Suprapubic skin (tissue), 4 donors: Measurements from ENCODE around the gene UPF1. TPM values are rescaled to one million over a fixed set of nuclear protein-coding genes. Genes with fewer than 3 reads are reported as not detected.
A peak's percentile ranks its signal among the peaks of the same experiment; 100 is the strongest.

Source experiments
- DNase-seq, 2 donors: peaks; one replicate each; pipeline ENCODE4 v3.0.0-alpha.2; 2019; ENCODE audit warnings: low spot score in 2 of 2
- H3K27ac ChIP-seq: fragments of 200-600 bp; sonication (generic); one replicate; pipeline ENCODE4 v1.5.1; 2019
- H3K27me3 ChIP-seq: fragments of 200-600 bp; sonication (generic); one replicate; pipeline ENCODE4 v1.5.1; 2019
- H3K36me3 ChIP-seq: fragments of 200-600 bp; sonication (generic); one replicate; pipeline ENCODE4 v1.5.1; 2019
- H3K4me1 ChIP-seq: fragments of 200-600 bp; sonication (generic); one replicate; pipeline ENCODE4 v1.5.1; 2019
- H3K4me3 ChIP-seq: fragments of 200-600 bp; sonication (generic); one replicate; pipeline ENCODE4 v1.5.1; 2019; ENCODE audit warnings: mild to moderate bottlenecking
- H3K9me3 ChIP-seq: fragments of 200-600 bp; sonication (generic); one replicate; pipeline ENCODE4 v1.5.1; 2019
- EP300 ChIP-seq: sonication (generic); formaldehyde crosslinking; IDR thresholded peaks from one replicate; pipeline ENCODE4 v1.6.1; 2017; ENCODE audit warnings: antibody characterized with exemption
- POLR2A ChIP-seq, 2 donors: fragments of 450-650 bp; IDR thresholded peaks; one replicate each; pipeline ENCODE4 v1.6.1; 2017; ENCODE audit warnings: antibody characterized with exemption in 2 of 2, mild to moderate bottlenecking in 2 of 2, moderate library complexity in 2 of 2
- POLR2AphosphoS5 ChIP-seq, 3 donors: sonication (generic); formaldehyde crosslinking; IDR thresholded peaks; one replicate each; pipeline ENCODE4 v1.6.1; 2017; ENCODE audit warnings: antibody characterized with exemption in 3 of 3
- WGBS: methylation state at CpG from one replicate; pipeline ENCODE4 v1.1.5; 2018; 5-methylcytosine and 5-hydroxymethylcytosine counted together
- total RNA-seq, 4 donors: library from RNA; depleted of rRNA; stranded (reverse); fragments of >200 nt; gene quantifications; one replicate each; pipeline ENCODE4 v1.1.0, GENCODE V29; 2016
- TF ChIP-seq, protein P1 (sequence below), 2 donors: fragments of 200-600 bp in 1 of 2; fragments of 450-650 bp in 1 of 2; sonication (generic) in 1 of 2; IDR thresholded peaks; one replicate each; pipeline ENCODE4 v1.5.1; 2016 to 2019; ENCODE audit warnings: antibody characterized with exemption in 2 of 2, mild to moderate bottlenecking in 1 of 2, moderate library complexity in 1 of 2

The UPF1 gene
- total RNA-seq, 4 donors from 2014 or later, result 74.7 to 160 (median 99.2) TPM

DNA sequence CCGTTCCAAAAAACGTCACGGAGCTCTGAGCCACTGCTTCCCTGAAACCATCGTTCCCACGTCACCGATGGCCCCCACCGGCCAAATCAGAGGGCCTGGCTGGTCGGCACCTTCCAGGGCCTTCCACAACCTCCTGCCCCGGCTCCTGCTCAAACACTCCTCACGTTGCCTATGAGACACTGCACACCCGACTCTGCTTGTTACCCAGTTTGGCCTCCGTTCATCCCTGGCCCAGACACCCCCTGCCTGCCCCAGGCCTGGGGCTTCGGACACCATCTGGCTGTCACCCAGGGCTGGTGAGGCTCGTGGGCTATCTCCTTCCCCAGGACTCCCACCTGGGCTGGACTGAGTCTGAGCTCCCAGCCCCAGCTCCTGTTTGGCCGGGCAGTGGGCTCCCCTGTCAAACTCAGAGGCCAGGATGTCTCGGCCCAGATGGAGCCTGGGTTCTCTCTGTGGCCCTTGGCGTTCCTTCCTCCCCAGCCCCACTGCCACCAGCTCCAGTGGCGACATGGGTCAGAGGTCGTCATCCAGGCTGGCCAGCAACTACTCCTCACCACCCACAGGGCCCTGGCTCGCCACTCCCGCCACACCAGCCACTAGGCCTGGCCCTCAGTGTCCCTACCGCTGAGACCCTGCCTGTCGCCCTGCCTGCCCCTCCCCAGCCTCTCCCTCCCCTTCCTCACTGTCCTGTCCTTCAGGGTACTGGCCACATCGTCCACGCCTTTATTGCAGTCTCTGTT is 46.5 kb downstream of the UPF1 start:
- H3K27me3 ChIP-seq, result no peaks in the 10 kb centered on the region
- WGBS, result 91% methylated on average over 25 of the region's 25 CpGs
- TF ChIP-seq POLR2AphosphoS5 (IDR thresholded peaks at IDR 0.05) (no peak), EP300 (no peak), POLR2A (IDR thresholded peaks at IDR 0.05) (no peak)
- TF ChIP-seq, protein P1, sequence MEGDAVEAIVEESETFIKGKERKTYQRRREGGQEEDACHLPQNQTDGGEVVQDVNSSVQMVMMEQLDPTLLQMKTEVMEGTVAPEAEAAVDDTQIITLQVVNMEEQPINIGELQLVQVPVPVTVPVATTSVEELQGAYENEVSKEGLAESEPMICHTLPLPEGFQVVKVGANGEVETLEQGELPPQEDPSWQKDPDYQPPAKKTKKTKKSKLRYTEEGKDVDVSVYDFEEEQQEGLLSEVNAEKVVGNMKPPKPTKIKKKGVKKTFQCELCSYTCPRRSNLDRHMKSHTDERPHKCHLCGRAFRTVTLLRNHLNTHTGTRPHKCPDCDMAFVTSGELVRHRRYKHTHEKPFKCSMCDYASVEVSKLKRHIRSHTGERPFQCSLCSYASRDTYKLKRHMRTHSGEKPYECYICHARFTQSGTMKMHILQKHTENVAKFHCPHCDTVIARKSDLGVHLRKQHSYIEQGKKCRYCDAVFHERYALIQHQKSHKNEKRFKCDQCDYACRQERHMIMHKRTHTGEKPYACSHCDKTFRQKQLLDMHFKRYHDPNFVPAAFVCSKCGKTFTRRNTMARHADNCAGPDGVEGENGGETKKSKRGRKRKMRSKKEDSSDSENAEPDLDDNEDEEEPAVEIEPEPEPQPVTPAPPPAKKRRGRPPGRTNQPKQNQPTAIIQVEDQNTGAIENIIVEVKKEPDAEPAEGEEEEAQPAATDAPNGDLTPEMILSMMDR (IDR thresholded peaks at IDR 0.05), result no peak

DNA sequence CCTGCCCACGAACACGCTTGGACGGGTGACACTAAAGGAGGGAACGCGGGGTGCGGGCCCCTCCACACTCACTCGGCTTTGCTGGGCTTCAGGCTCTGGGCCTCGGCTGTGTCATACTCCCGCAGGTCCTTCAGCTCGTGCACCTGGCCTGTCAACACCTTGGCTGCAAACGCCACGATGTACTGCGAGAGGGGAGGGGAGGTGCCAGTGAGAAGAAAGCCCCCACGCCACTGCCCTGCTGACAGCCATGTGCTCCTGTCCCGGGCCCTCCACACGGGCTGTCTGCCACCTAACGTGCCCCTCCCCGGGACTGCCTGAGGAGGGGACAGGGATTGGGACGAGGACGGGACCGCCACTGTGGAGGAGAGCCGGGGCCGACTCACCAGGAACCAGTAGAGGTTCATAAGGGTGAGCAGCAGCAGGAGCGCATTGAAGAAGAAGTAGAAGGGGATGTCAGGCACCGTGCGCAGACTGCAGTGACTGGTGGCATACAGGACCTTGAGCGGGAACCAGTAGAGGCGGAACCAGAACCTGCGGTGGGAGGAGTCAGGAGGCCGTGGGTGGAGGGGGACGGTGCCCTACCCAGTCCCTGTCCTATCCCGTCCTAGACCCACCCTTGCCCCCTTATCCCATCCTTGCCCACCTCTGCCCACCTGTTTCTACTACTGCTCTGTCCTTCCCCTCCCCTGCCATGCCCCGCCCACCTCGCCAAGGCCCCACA is 47.3 kb downstream of the UPF1 start:
- no peaks in the 10 kb centered on the region for H3K9me3 ChIP-seq
- 90% methylated on average over 31 of the region's 34 CpGs for WGBS
- H3K4me1 ChIP-seq, result no peaks in the 10 kb centered on the region
- H3K4me3 ChIP-seq, result no peak overlapping the region
- H3K36me3 ChIP-seq, result no peaks in the 10 kb centered on the region
- peak; percentile 58 to 72 for DNase-seq
- TF ChIP-seq, protein P1 (IDR thresholded peaks at IDR 0.05), result no peak
- no peak for TF ChIP-seq EP300
- no peak for TF ChIP-seq POLR2AphosphoS5 (IDR thresholded peaks at IDR 0.05)
- no peaks in the 10 kb centered on the region for H3K27me3 ChIP-seq
- H3K27ac ChIP-seq, result no peak overlapping the region

More for the DNA sequence above, 46.5 kb downstream of the UPF1 start:
- no peaks in the 10 kb centered on the region for H3K9me3 ChIP-seq
- no peaks in the 10 kb centered on the region for H3K36me3 ChIP-seq
- no peaks in the 10 kb centered on the region for H3K4me1 ChIP-seq
- DNase-seq, result peak; percentile 57 to 75
- H3K27ac ChIP-seq, result no peak overlapping the region
- H3K4me3 ChIP-seq, result no peak overlapping the region

DNA sequence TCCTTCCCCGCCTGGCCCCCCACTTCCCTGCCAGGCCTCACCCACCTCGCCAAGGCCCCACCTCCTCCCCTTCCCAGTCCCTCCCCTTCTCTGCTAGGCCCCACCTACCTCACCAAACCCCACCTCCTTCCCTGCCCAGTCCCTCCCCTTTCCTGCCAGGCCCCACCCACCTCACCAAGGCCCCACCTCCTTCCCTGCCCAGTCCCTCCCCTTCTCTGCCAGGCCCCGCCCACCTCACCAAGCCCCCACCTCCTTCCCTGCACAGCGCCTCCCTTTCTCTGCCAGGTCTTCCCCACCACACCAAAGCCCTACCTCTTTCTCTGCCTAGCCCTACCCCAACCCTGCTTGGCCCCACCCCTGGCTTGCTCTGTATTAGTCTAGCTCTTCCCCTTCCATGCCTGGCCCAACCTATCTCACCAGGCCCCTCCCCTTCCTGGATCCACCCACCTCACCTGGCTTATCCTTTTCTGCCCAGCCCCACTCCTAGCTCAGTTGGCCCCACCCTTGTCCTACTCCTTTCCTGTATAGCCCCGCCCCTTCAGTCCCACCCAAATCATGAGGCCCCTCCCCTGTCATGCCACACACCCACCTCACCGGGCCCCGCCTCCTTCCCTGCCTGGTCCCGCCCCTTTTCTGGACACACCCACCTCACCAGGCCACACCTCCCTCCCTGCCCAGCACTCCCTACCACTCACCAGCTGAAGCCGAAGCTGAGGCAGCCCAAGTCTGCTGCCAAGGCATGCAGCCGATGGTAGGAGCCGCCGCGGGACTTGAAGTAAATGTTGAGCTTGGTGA is 48.0 kb downstream of the UPF1 start:
- no peaks in the 10 kb centered on the region for H3K36me3 ChIP-seq
- no peaks in the 10 kb centered on the region for H3K4me1 ChIP-seq
- WGBS, result 71% methylated on average over 13 of the region's 13 CpGs
- no peak for TF ChIP-seq POLR2A (IDR thresholded peaks at IDR 0.05)
- TF ChIP-seq, protein P1 (IDR thresholded peaks at IDR 0.05), result no peak
- TF ChIP-seq POLR2AphosphoS5 (IDR thresholded peaks at IDR 0.05), result no peak
- TF ChIP-seq EP300, result no peak
- no peaks in the 10 kb centered on the region for H3K27me3 ChIP-seq
- no peak overlapping the region for H3K27ac ChIP-seq
- no peak overlapping the region for H3K4me3 ChIP-seq
- H3K9me3 ChIP-seq, result no peaks in the 10 kb centered on the region
- peak; percentile 60 to 77 for DNase-seq

DNA sequence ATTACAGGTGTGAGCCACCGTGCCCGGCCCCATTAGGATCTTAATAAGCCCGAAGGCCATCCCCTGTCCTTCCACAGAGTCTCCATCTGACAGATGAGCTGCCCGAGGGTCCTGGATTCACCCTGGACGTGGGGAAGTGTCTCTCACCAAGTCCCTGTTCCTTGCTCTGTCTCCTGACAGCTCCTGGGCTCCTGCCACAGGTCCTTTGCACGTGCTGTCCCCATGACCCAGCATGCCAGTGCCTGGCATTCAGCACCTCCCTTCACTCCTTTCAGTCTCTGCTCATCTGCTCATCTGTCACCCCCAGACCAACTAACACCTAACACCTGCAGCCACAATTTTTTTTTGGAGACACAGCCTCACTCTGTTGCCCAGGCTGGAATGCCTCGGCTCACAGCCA is 49.7 kb downstream of the UPF1 start:
- H3K4me1 ChIP-seq, result no peaks in the 10 kb centered on the region
- H3K4me3 ChIP-seq, result no peak overlapping the region
- no peak overlapping the region for H3K27ac ChIP-seq
- DNase-seq, result no peak
- H3K27me3 ChIP-seq, result no peaks in the 10 kb centered on the region
- WGBS, result 92% methylated on average over 5 of the region's 7 CpGs
- no peaks in the 10 kb centered on the region for H3K9me3 ChIP-seq
- TF ChIP-seq EP300 (no peak), POLR2A (IDR thresholded peaks at IDR 0.05) (no peak), POLR2AphosphoS5 (IDR thresholded peaks at IDR 0.05) (no peak)
- TF ChIP-seq, protein P1 (IDR thresholded peaks at IDR 0.05), result no peak
- no peaks in the 10 kb centered on the region for H3K36me3 ChIP-seq
